Activated naive CD4-positive, alpha-beta T cell treated with anti-CD3 and anti-CD28 coated beads for 36 hours (primary cell): ENCODE results near the gene RAB35. TPM values are rescaled to one million over a fixed set of nuclear protein-coding genes. Genes with fewer than 3 reads are reported as not detected.
"Not testable (repeated sequence)": the region's sequence is repeated elsewhere in the genome, so short reads cannot be mapped to it uniquely, and the experiment has no call there.

Experiments
- CTCF ChIA-PET: fragments of 350-600 bp; sonication (Branson Sonifier 250); formaldehyde crosslinking; loops from one replicate; lab custom pipeline; 2021; ENCODE audit warnings: antibody characterized with exemption; lab: Charles Lee
- DNase-seq: peaks from one replicate; pipeline ENCODE4 v3.0.0-alpha.2; 2020
- H3K27ac Mint-ChIP-seq: one replicate; pipeline ENCODE4 v1.8.0; 2021; ENCODE audit warnings: mild to moderate bottlenecking, mixed read lengths
- H3K27me3 Mint-ChIP-seq: one replicate; pipeline ENCODE4 v1.8.0; 2021; ENCODE audit warnings: low read depth, mixed read lengths
- H3K36me3 Mint-ChIP-seq: one replicate; pipeline ENCODE4 v1.8.0; 2021; ENCODE audit warnings: low read depth, mixed read lengths
- H3K4me1 Mint-ChIP-seq: one replicate; pipeline ENCODE4 v1.8.0; 2021; ENCODE audit warnings: low read depth, mixed read lengths
- H3K4me3 Mint-ChIP-seq: one replicate; pipeline ENCODE4 v1.8.0; 2021; ENCODE audit warnings: mild to moderate bottlenecking, moderate library complexity, mixed read lengths
- H3K9me3 Mint-ChIP-seq: one replicate; pipeline ENCODE4 v1.8.0; 2021; ENCODE audit warnings: mixed read lengths
- intact Hi-C: fragments of 100-400 bp; cut with micrococcal nuclease; formaldehyde crosslinking; loops from one replicate; pipeline ENCODE4 v1.15.1; 2023
- total RNA-seq, 2 experiments: library from RNA; stranded (reverse); gene quantifications; one replicate each; pipeline ENCODE4 v1.2.3, GENCODE V29; 2021

Gene RAB35
- total RNA-seq, 2 experiments from 2014 or later = 41.3 to 45.7 TPM

DNA sequence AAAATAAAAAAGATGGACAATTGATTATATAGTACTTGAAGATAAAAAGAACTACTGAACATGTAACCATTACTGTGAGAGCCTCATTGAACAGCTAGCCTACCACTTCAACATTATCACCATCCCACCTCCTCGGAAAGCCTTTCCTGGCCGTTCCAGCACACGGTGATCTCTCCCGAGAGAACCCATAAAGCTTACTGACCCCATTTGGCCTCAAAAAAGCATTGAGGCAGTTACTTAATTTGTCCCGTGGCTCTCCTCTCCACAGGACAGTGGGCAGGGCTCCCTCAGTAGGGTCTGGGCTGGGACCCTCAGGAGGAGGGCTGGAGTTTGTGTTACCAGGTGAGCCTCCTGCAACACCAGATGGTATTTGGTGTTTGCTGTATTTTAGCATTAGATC is 55.8 kb downstream of the RAB35 start:
- no peak for DNase-seq
- H3K36me3 Mint-ChIP-seq = peaks cover 36% of the 10 kb centered on the region
- peaks cover 21% of the 10 kb centered on the region for H3K4me1 Mint-ChIP-seq
- H3K27ac Mint-ChIP-seq = no peak overlapping the region
- no peak overlapping the region for H3K4me3 Mint-ChIP-seq
- CTCF ChIA-PET = interaction anchor here (0.6 to 0.9 kb wide), 2 partner anchors 14 to 1704 kb away, joined by 3 to 5 read pairs; no protein-coding TSS in a partner anchor
- intact Hi-C loops = no loop called here
- H3K9me3 Mint-ChIP-seq = no peaks in the 10 kb centered on the region
- no peaks in the 10 kb centered on the region for H3K27me3 Mint-ChIP-seq

- CTCF ChIA-PET = interaction anchor here (0.6 to 0.9 kb wide), 2 partner anchors 13 to 1704 kb away, joined by 3 to 5 read pairs; no protein-coding TSS in a partner anchor
- no peak for DNase-seq
- Mint-ChIP-seq H3K27ac (no peak overlapping the region), H3K9me3 (no peaks in the 10 kb centered on the region), H3K4me3 (no peak overlapping the region), H3K36me3 (peaks cover 35% of the 10 kb centered on the region), H3K4me1 (peaks cover 21% of the 10 kb centered on the region), H3K27me3 (no peaks in the 10 kb centered on the region)
- intact Hi-C loops = no loop called here
Measured at GRCh38 chr12:120060196-120060595, 56.4 kb downstream of the RAB35 start.

DNA sequence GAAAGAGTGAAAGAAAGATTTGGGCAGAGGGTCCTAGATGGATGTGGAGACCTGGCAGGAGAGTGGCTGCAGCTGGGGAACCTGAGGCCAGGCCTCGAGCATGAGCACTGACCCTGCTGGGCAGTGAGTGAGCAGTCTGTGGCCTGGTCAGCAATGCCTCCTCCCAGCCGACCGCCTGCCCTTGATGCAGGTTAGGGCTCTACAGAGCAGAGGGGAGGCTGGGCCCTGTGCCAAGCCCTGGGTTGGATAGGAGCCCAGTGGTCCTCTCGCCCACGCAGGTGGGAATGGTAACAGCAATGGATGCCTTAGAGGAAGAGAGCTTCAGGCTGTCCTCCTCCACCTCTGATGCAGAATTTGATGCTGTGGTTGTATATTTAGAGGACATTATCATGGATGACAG is 59.8 kb downstream of the RAB35 start:
- H3K27ac Mint-ChIP-seq = no peak overlapping the region
- H3K4me1 Mint-ChIP-seq = peaks cover 24% of the 10 kb centered on the region
- intact Hi-C loops = no loop called here
- no peak overlapping the region for H3K4me3 Mint-ChIP-seq
- no peaks in the 10 kb centered on the region for H3K9me3 Mint-ChIP-seq
- DNase-seq = no peak
- H3K36me3 Mint-ChIP-seq = peaks cover 26% of the 10 kb centered on the region
- no peaks in the 10 kb centered on the region for H3K27me3 Mint-ChIP-seq
- CTCF ChIA-PET = interaction anchor here (1.9 kb wide), 1 partner anchor 22 kb away, joined by 8 read pairs; no protein-coding TSS in a partner anchor

- Mint-ChIP-seq H3K9me3 (no peaks in the 10 kb centered on the region), H3K4me1 (peaks cover 24% of the 10 kb centered on the region), H3K4me3 (no peak overlapping the region), H3K27ac (no peak overlapping the region), H3K27me3 (no peaks in the 10 kb centered on the region), H3K36me3 (peaks cover 24% of the 10 kb centered on the region)
- intact Hi-C loops = no loop called here
- DNase-seq = no peak
- CTCF ChIA-PET = interaction anchor here (0.6 kb wide), 1 partner anchor 137 kb away, joined by 3 read pairs; no protein-coding TSS in a partner anchor
Measured at GRCh38 chr12:120055231-120056000, 61.1 kb downstream of the RAB35 start.

GRCh38 chr12:120054293-120054692 is 62.3 kb downstream of the RAB35 start:
- Mint-ChIP-seq H3K27ac (no peak overlapping the region), H3K4me1 (peaks cover 18% of the 10 kb centered on the region), H3K4me3 (no peak overlapping the region), H3K9me3 (no peaks in the 10 kb centered on the region), H3K27me3 (no peaks in the 10 kb centered on the region), H3K36me3 (peaks cover 24% of the 10 kb centered on the region)
- no peak for DNase-seq
- CTCF ChIA-PET = no interaction called here
- intact Hi-C loops = no loop called here

GRCh38 chr12:120051535-120051934 is 65.0 kb downstream of the RAB35 start:
- DNase-seq = no peak
- Mint-ChIP-seq H3K9me3 (no peaks in the 10 kb centered on the region), H3K36me3 (peaks cover 22% of the 10 kb centered on the region), H3K27ac (no peak overlapping the region), H3K4me3 (no peak overlapping the region), H3K27me3 (no peaks in the 10 kb centered on the region), H3K4me1 (peaks cover 37% of the 10 kb centered on the region)
- CTCF ChIA-PET = interaction anchor here (0.6 to 1.1 kb wide), 3 partner anchors 12 to 59 kb away, joined by 3 to 4 read pairs (median 3); no protein-coding TSS in a partner anchor
- intact Hi-C loops = no loop called here

GRCh38 chr12:120049426-120049825 is 67.1 kb downstream of the RAB35 start:
- H3K27me3 Mint-ChIP-seq = no peaks in the 10 kb centered on the region
- H3K9me3 Mint-ChIP-seq = no peaks in the 10 kb centered on the region
- H3K27ac Mint-ChIP-seq = no peak overlapping the region
- CTCF ChIA-PET = no interaction called here
- H3K36me3 Mint-ChIP-seq = peaks cover 29% of the 10 kb centered on the region
- H3K4me3 Mint-ChIP-seq = no peak overlapping the region
- no peak for DNase-seq
- intact Hi-C loops = no loop called here
- H3K4me1 Mint-ChIP-seq = peaks cover 42% of the 10 kb centered on the region

DNA sequence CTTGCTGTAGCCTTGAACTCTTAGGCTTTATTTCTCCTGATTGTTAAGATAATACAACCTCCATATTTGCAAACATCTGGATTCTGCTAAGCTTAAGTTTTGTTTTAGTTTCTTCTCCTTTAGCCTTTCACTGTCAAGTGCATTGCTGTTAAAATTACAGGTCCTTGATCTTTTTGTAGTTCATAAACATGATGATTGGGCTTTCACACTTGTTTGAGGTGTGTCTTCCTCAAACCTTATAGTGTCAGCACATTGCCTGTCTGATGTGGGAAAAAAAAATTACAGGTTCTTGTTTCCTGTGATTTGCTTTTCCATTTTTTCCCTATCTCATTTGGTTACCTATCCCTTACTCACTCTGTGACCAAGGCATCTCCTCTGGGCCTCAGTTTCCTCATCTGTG is 68.3 kb downstream of the RAB35 start:
- no peak for DNase-seq
- H3K36me3 Mint-ChIP-seq = peaks cover 32% of the 10 kb centered on the region
- peak overlapping the region; percentile 77 for H3K27ac Mint-ChIP-seq
- H3K4me1 Mint-ChIP-seq = peaks cover 39% of the 10 kb centered on the region
- no peak overlapping the region for H3K4me3 Mint-ChIP-seq
- intact Hi-C loops = no loop called here
- H3K9me3 Mint-ChIP-seq = no peaks in the 10 kb centered on the region
- no peaks in the 10 kb centered on the region for H3K27me3 Mint-ChIP-seq
- CTCF ChIA-PET = interaction anchor here (0.6 to 1.6 kb wide), 3 partner anchors 15 to 59 kb away, joined by 3 read pairs; partner anchors contain the start of gene BICDL1

DNA sequence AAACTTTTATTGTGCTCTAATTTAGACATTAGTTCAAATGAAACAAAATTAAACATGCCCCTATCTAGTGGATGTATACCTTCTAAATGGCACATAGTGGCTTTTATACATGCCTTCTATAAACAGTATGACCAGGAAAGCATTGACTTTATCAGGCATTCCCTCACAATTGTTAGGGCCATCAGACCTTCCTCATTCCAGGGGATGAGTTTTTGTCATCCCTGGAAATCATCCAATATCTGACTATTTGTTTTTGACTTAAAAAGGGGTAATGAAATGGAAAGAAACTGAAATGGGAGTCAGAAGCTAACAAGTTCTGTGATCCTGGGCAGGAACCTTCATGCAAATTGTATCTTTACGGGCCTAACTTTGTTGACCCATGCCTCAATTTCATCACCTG is 69.5 kb downstream of the RAB35 start:
- Mint-ChIP-seq H3K9me3 (no peaks in the 10 kb centered on the region), H3K27me3 (no peaks in the 10 kb centered on the region), H3K4me1 (peaks cover 32% of the 10 kb centered on the region), H3K27ac (no peak overlapping the region), H3K36me3 (peaks cover 26% of the 10 kb centered on the region), H3K4me3 (no peak overlapping the region)
- intact Hi-C loops = no loop called here
- CTCF ChIA-PET = interaction anchor here (0.6 to 1.6 kb wide), 5 partner anchors 11 to 201 kb away, joined by 3 to 5 read pairs (median 4); partner anchors contain the start of gene BICDL1
- no peak for DNase-seq

- H3K9me3 Mint-ChIP-seq, H3K27ac Mint-ChIP-seq, DNase-seq, H3K4me3 Mint-ChIP-seq, CTCF ChIA-PET, H3K27me3 Mint-ChIP-seq, intact Hi-C loops: not testable (repeated sequence)
- H3K4me1 Mint-ChIP-seq = peaks cover 40% of the 10 kb centered on the region
- H3K36me3 Mint-ChIP-seq = peaks cover 26% of the 10 kb centered on the region
Measured at GRCh38 chr12:120045367-120045766, 71.2 kb downstream of the RAB35 start.
